Ascending aorta (tissue), 2 donors: ENCODE results near the gene PPFIBP2. TPM values are rescaled to one million over a fixed set of nuclear protein-coding genes. Genes with fewer than 3 reads are reported as not detected.

ENCODE experiments used
- DNase-seq, 2 donors: peaks; one replicate each; pipeline ENCODE4 v3.0.0-alpha.2; 2019; ENCODE audit warnings: low spot score in 2 of 2
- H3K27ac ChIP-seq, 2 donors: fragments of 200-600 bp; sonication (generic); one replicate each; pipeline ENCODE4 v1.5.1; 2016 to 2017; ENCODE audit warnings: mild to moderate bottlenecking in 1 of 2
- H3K27me3 ChIP-seq: fragments of 200-600 bp; sonication (generic); one replicate; pipeline ENCODE4 v1.5.1; 2017
- H3K36me3 ChIP-seq, 2 donors: fragments of 200-600 bp; sonication (generic); one replicate each; pipeline ENCODE4 v1.5.1; 2016
- H3K4me1 ChIP-seq, 2 donors: fragments of 200-600 bp; sonication (generic); one replicate each; pipeline ENCODE4 v1.5.1; 2016 to 2017; ENCODE audit warnings: mild to moderate bottlenecking in 1 of 2
- H3K4me3 ChIP-seq, 2 donors: fragments of 200-600 bp; sonication (generic); one replicate each; pipeline ENCODE4 v1.5.1; 2016 to 2017; ENCODE audit warnings: mild to moderate bottlenecking in 1 of 2
- H3K9me3 ChIP-seq, 2 donors: fragments of 200-600 bp; sonication (generic); one replicate each; pipeline ENCODE4 v1.5.1; 2016
- CTCF ChIP-seq, 3 experiments: fragments of 200-600 bp in 2 of 3; fragments of 450-650 bp in 1 of 3; sonication (generic) in 2 of 3; IDR thresholded peaks; one replicate each; pipeline ENCODE4 v1.5.1; 2016 to 2019; ENCODE audit warnings: antibody characterized with exemption in 3 of 3, mild to moderate bottlenecking in 1 of 3, moderate library complexity in 1 of 3
- intact Hi-C: fragments of 100-400 bp; cut with DNase I; formaldehyde crosslinking; loops from one replicate; pipeline ENCODE4 v1.15.1; 2023
- total RNA-seq: library from RNA; depleted of rRNA; stranded (reverse); fragments of >200 nt; gene quantifications from one replicate; pipeline ENCODE4 v1.1.0, GENCODE V29; 2016

PPFIBP2 gene
- total RNA-seq, 1 donor from 2014 or later, result 4.2 TPM

- Histone ChIP-seq H3K27ac (no peak overlapping the region), H3K9me3 (no peaks in the 10 kb centered on the region), H3K4me3 (no peak overlapping the region), H3K4me1 (peaks cover 0 to 15% of the 10 kb centered on the region in 2 donors), H3K27me3 (no peaks in the 10 kb centered on the region), H3K36me3 (peaks cover 0 to 7% of the 10 kb centered on the region in 2 donors)
- intact Hi-C loops, result no loop called here
- TF ChIP-seq CTCF (IDR thresholded peaks at IDR 0.05), result no peak
- no peak for DNase-seq
Measured at GRCh38 chr11:7591107-7591894, 77.5 kb downstream of the PPFIBP2 start.

DNA sequence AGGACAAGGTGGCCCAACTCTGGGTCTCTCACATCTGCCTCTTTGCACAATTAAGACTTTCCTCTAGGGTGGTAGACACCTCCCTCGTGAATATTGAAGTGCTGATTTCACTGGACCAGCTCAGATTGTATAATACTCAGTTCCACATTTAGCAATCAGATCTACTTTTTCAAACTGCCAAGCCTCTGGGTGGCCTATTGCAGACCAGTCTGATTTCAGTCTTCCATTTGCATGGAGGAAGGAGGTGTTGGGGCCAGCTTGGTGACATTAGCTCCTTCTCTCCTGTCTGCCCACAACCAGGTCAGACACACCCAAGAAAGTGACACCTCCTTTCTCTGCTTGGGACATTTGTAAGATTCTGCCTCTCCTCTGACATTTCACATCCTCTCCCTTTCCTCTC lies 78.2 kb downstream of the PPFIBP2 start:
- H3K36me3 ChIP-seq, result peaks cover 0 to 10% of the 10 kb centered on the region in 2 donors
- DNase-seq, result no peak
- peaks cover 0 to 15% of the 10 kb centered on the region in 2 donors for H3K4me1 ChIP-seq
- H3K27me3 ChIP-seq, result no peaks in the 10 kb centered on the region
- H3K9me3 ChIP-seq, result no peaks in the 10 kb centered on the region
- intact Hi-C loops, result no loop called here
- no peak for TF ChIP-seq CTCF (IDR thresholded peaks at IDR 0.05)
- no peak overlapping the region for H3K4me3 ChIP-seq
- H3K27ac ChIP-seq, result no peak overlapping the region

- peak in 1 of 2 donors; percentile 77 for DNase-seq
Measured at GRCh38 chr11:7592711-7593110, 78.9 kb downstream of the PPFIBP2 start.

GRCh38 chr11:7593481-7593880 lies 79.7 kb downstream of the PPFIBP2 start:
- intact Hi-C loops, result no loop called here

More at GRCh38 chr11:7592711-7593110, 78.9 kb downstream of the PPFIBP2 start:
- TF ChIP-seq CTCF (IDR thresholded peaks at IDR 0.05), result no peak
- Histone ChIP-seq H3K27ac (peak overlapping the region in 1 of 2 donors; percentile 23), H3K9me3 (no peaks in the 10 kb centered on the region), H3K36me3 (peaks cover 0 to 17% of the 10 kb centered on the region in 2 donors), H3K4me3 (no peak overlapping the region), H3K27me3 (no peaks in the 10 kb centered on the region), H3K4me1 (peaks cover 0 to 15% of the 10 kb centered on the region in 2 donors)
- intact Hi-C loops, result no loop called here

More at GRCh38 chr11:7593481-7593880, 79.7 kb downstream of the PPFIBP2 start:
- Histone ChIP-seq H3K4me3 (no peak overlapping the region), H3K9me3 (no peaks in the 10 kb centered on the region), H3K36me3 (peaks cover 0 to 17% of the 10 kb centered on the region in 2 donors), H3K27ac (peak overlapping the region in 1 of 2 donors; percentile 23), H3K27me3 (no peaks in the 10 kb centered on the region), H3K4me1 (peaks cover 0 to 15% of the 10 kb centered on the region in 2 donors)
- no peak for TF ChIP-seq CTCF (IDR thresholded peaks at IDR 0.05)
- no peak for DNase-seq
